Measurements from ENCODE around the gene GID8.

GRCh38 chr20:62911701-62912280 is 26.2 kb upstream of the GID8 start:
- TF ChIP-seq CTCF (conservative IDR thresholded peaks at IDR 0.05; ENCODE audit: low read depth, low read length), result no peak
- no peak for TF ChIP-seq RFX5 (IDR thresholded peaks at IDR 0.05; ENCODE audit: low read depth, low read length)
- no peak for TF ChIP-seq POLR2A (IDR thresholded peaks at IDR 0.05; ENCODE audit: low read depth, low read length)
- TF ChIP-seq ELK1 (IDR thresholded peaks at IDR 0.05; ENCODE audit: borderline replicate concordance, low read depth, low read length), result no peak
- TF ChIP-seq SMC3 (IDR thresholded peaks at IDR 0.05; ENCODE audit: low read depth, low read length), result no peak
- TF ChIP-seq RCOR1 (IDR thresholded peaks at IDR 0.05; ENCODE audit: insufficient replicate concordance, low read length), result no peak
- no peak for TF ChIP-seq USF2 (IDR thresholded peaks at IDR 0.05; ENCODE audit: low read depth, low read length)
- TF ChIP-seq MAZ (IDR thresholded peaks at IDR 0.05; ENCODE audit: borderline replicate concordance, low read depth, low read length), result no peak
- TF ChIP-seq MXI1 (IDR thresholded peaks at IDR 0.05; ENCODE audit: borderline replicate concordance, low read depth, low read length), result no peak

Data from IMR-90 (cell line).